GM23248 (cell line): ENCODE data around the gene AGRN. TPM values are rescaled to one million over a fixed set of nuclear protein-coding genes. Genes with fewer than 3 reads are reported as not detected.

Experiments
- DNase-seq: peaks from one replicate; pipeline ENCODE4 v3.0.0-alpha.2; 2015
- H2AFZ ChIP-seq: fragments of 200-600 bp; sonication (generic); 2 replicates; pipeline ENCODE4 v1.6.1; 2016; ENCODE audit warnings: antibody characterized with exemption
- H3F3A ChIP-seq: fragments of 200-600 bp; sonication (generic); 2 replicates; pipeline ENCODE4 v1.6.1; 2016; ENCODE audit warnings: mild to moderate bottlenecking, antibody characterized with exemption, mixed run types; ENCODE audit not compliant: insufficient read depth
- H3K27ac ChIP-seq: fragments of 200-600 bp; sonication (generic); 2 replicates; pipeline ENCODE4 v1.5.1; 2016; ENCODE audit warnings: mild to moderate bottlenecking
- H3K27me3 ChIP-seq: fragments of 200-600 bp; sonication (generic); replicated peaks from 2 replicates; pipeline ENCODE4 v1.6.1; 2016; ENCODE audit warnings: mild to moderate bottlenecking; ENCODE audit not compliant: insufficient read depth
- H3K36me3 ChIP-seq: fragments of 200-600 bp; sonication (generic); 2 replicates; pipeline ENCODE4 v1.6.1; 2016; ENCODE audit warnings: low read depth, mild to moderate bottlenecking
- H3K4me1 ChIP-seq: fragments of 200-600 bp; sonication (generic); 2 replicates; pipeline ENCODE4 v1.6.1; 2016; ENCODE audit warnings: mild to moderate bottlenecking; ENCODE audit not compliant: insufficient read depth
- H3K4me2 ChIP-seq: fragments of 200-600 bp; sonication (generic); one replicate; pipeline ENCODE4 v1.6.1; 2016; ENCODE audit warnings: mild to moderate bottlenecking; ENCODE audit not compliant: unreplicated experiment
- H3K4me3 ChIP-seq: fragments of 200-600 bp; sonication (generic); 2 replicates; pipeline ENCODE4 v1.5.1; 2016; ENCODE audit warnings: mild to moderate bottlenecking
- H3K79me2 ChIP-seq: fragments of 200-600 bp; sonication (generic); 2 replicates; pipeline ENCODE4 v1.6.1; 2016; ENCODE audit warnings: mild to moderate bottlenecking; ENCODE audit not compliant: insufficient read depth
- H3K9ac ChIP-seq: fragments of 200-600 bp; sonication (generic); 2 replicates; pipeline ENCODE4 v1.6.1; 2016; ENCODE audit warnings: mild to moderate bottlenecking
- H3K9me2 ChIP-seq: fragments of 200-600 bp; sonication (generic); 2 replicates; pipeline ENCODE4 v1.6.1; 2016; ENCODE audit warnings: mixed run types, mild to moderate bottlenecking, moderate library complexity; ENCODE audit not compliant: insufficient read depth
- H3K9me3 ChIP-seq: fragments of 200-600 bp; sonication (generic); one replicate; pipeline ENCODE4 v1.6.1; 2017; ENCODE audit warnings: low read depth
- H4K20me1 ChIP-seq: fragments of 200-600 bp; sonication (generic); 2 replicates; pipeline ENCODE4 v1.6.0; 2016; ENCODE audit not compliant: insufficient read depth
- EZH2 ChIP-seq: fragments of 200-600 bp; sonication (generic); IDR thresholded peaks from 2 replicates; pipeline ENCODE4 v1.6.1; 2018; ENCODE audit warnings: antibody characterized with exemption, mild to moderate bottlenecking; ENCODE audit not compliant: insufficient read depth, poor library complexity, severe bottlenecking
- EZH2phosphoT487 ChIP-seq: fragments of 200-600 bp; sonication (generic); IDR thresholded peaks from 2 replicates; pipeline ENCODE4 v1.6.1; 2018; ENCODE audit warnings: antibody characterized with exemption, moderate library complexity, mild to moderate bottlenecking, low read depth; ENCODE audit not compliant: insufficient read depth
- WGBS, 2 experiments: methylation state at CpG; one replicate each; pipeline ENCODE4 v1.1.6; 2015 to 2017; ENCODE audit warnings: low lambda C conversion rate in 2 of 2, low coverage in 1 of 2; ENCODE audit errors: missing lambda C conversion rate in 2 of 2; 5-methylcytosine and 5-hydroxymethylcytosine counted together
- in situ Hi-C: fragments of 300-500 bp; cut with MboI; formaldehyde crosslinking; loops from 2 replicates; pipeline ENCODE4 v1.15.0; 2020
- polyA plus RNA-seq: library from polyadenylated mRNA; unstranded; fragments of >200 nt; fragmentation: Nextera tagmentation; extraction: Ambion mirVana; gene quantifications from 2 replicates; pipeline ENCODE4 v1.2.1, GENCODE V29; 2016
- total RNA-seq: library from RNA; depleted of rRNA; stranded (reverse); fragments of >200 nt; shearing (Covaris generic); gene quantifications from 2 replicates; pipeline ENCODE4 v1.2.3, GENCODE V29; 2014

Gene AGRN
- total and polyA plus RNA-seq, 2 experiments from 2014 or later, result 1.4 to 43.2 TPM

- no peaks in the 10 kb centered on the region for H3K79me2 ChIP-seq
- H3K36me3 ChIP-seq, result no peaks in the 10 kb centered on the region
- H3K4me3 ChIP-seq, result no peak overlapping the region
- TF ChIP-seq EZH2phosphoT487 (no peak), EZH2 (no peak)
- no peak overlapping the region for H3K9ac ChIP-seq
- H3K4me2 ChIP-seq, result no peak overlapping the region
- H4K20me1 ChIP-seq, result no peaks in the 10 kb centered on the region
- H2AFZ ChIP-seq, result no peak overlapping the region
- H3K27ac ChIP-seq, result no peak overlapping the region
- H3F3A ChIP-seq, result no peaks in the 10 kb centered on the region
- H3K27me3 ChIP-seq, result no peaks in the 10 kb centered on the region
- no peaks in the 10 kb centered on the region for H3K4me1 ChIP-seq
- in situ Hi-C loops, result no loop called here
- H3K9me3 ChIP-seq, result no peaks in the 10 kb centered on the region
- no peak for DNase-seq
- WGBS, 2 experiments, result 96% methylated on average over 22 to 23 of the region's 23 CpGs
- no peaks in the 10 kb centered on the region for H3K9me2 ChIP-seq
These were observed 25.2 kb downstream of the AGRN start for GRCh38 chr1:1045129-1045528.

- in situ Hi-C loops, result no loop called here
- H3K79me2 ChIP-seq, result no peaks in the 10 kb centered on the region
- no peaks in the 10 kb centered on the region for H3K9me2 ChIP-seq
These were observed 26.3 kb downstream of the AGRN start for GRCh38 chr1:1046243-1046642.

DNA sequence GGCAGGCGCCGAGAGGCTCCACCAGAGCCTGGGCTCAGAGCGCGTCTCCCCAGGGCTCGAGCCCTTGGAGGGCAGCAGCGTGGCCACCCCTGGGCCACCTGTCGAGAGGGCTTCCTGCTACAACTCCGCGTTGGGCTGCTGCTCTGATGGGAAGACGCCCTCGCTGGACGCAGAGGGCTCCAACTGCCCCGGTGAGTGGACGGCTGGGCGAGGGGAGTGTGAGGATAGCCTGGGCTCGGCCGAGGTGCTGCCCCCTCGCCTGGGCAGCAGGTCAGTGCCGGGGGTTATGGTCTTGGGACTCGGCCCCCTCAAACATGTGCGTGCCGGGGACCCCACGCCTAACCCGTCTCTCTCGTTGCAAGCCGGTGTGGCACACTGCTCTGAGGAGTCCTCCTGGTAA, 26.8 kb downstream of the AGRN start:
- Histone ChIP-seq H3K9me3 (no peaks in the 10 kb centered on the region), H3F3A (no peaks in the 10 kb centered on the region), H3K27me3 (no peaks in the 10 kb centered on the region), H2AFZ (no peak overlapping the region), H3K36me3 (no peaks in the 10 kb centered on the region), H3K9ac (no peak overlapping the region), H3K27ac (no peak overlapping the region), H3K4me2 (no peak overlapping the region), H3K4me1 (no peaks in the 10 kb centered on the region), H3K4me3 (no peak overlapping the region), H4K20me1 (no peaks in the 10 kb centered on the region), H3K9me2 (no peaks in the 10 kb centered on the region), H3K79me2 (no peaks in the 10 kb centered on the region)
- no peak for DNase-seq
- TF ChIP-seq EZH2phosphoT487, result no peak
- no peak for TF ChIP-seq EZH2
- in situ Hi-C loops, result no loop called here
- WGBS, 2 experiments, result 94 to 98% methylated on average over 19 to 26 of the region's 26 CpGs

More at GRCh38 chr1:1046243-1046642, 26.3 kb downstream of the AGRN start:
- Histone ChIP-seq H3K9ac (no peak overlapping the region), H2AFZ (no peak overlapping the region), H3K27ac (no peak overlapping the region), H4K20me1 (no peaks in the 10 kb centered on the region), H3K36me3 (no peaks in the 10 kb centered on the region), H3K4me1 (no peaks in the 10 kb centered on the region), H3K27me3 (no peaks in the 10 kb centered on the region), H3K4me2 (no peak overlapping the region), H3F3A (no peaks in the 10 kb centered on the region), H3K4me3 (no peak overlapping the region), H3K9me3 (no peaks in the 10 kb centered on the region)
- DNase-seq, result no peak
- TF ChIP-seq EZH2 (no peak), EZH2phosphoT487 (no peak)
- 95 to 96% methylated on average over 5 to 19 of the region's 20 CpGs for WGBS, 2 experiments

DNA sequence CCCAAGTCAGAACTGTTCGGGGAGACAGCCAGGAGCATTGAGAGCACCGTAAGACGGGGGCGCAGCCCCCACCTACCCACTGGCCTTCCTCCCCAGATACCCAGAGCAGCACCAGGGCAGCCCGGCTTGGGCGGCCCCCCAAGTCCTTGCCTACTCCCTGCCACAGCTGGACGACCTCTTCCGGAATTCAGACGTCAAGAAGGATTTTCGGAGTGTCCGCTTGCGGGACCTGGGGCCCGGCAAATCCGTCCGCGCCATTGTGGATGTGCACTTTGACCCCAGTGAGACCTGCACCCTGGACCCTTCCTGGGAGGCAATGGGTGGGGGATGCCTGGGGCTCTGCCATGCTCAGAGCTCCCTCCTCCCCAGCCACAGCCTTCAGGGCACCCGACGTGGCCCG, 27.5 kb downstream of the AGRN start:
- in situ Hi-C loops, result no loop called here
- Histone ChIP-seq H3K4me3 (no peak overlapping the region), H3K27ac (no peak overlapping the region), H3K36me3 (no peaks in the 10 kb centered on the region), H3K9ac (no peak overlapping the region), H3K4me1 (no peaks in the 10 kb centered on the region), H3K4me2 (no peak overlapping the region), H3K79me2 (no peaks in the 10 kb centered on the region), H3K27me3 (no peaks in the 10 kb centered on the region), H4K20me1 (no peaks in the 10 kb centered on the region), H2AFZ (no peak overlapping the region), H3K9me2 (no peaks in the 10 kb centered on the region), H3K9me3 (no peaks in the 10 kb centered on the region), H3F3A (no peaks in the 10 kb centered on the region)
- WGBS, 2 experiments, result 97% methylated on average over 19 of the region's 19 CpGs
- TF ChIP-seq EZH2phosphoT487 (no peak), EZH2 (no peak)
- DNase-seq, result no peak

- Histone ChIP-seq H3K27me3 (no peaks in the 10 kb centered on the region), H3K9me3 (no peaks in the 10 kb centered on the region), H3K4me1 (no peaks in the 10 kb centered on the region), H3F3A (no peaks in the 10 kb centered on the region), H3K9ac (no peak overlapping the region), H2AFZ (no peak overlapping the region), H3K36me3 (no peaks in the 10 kb centered on the region), H3K79me2 (no peaks in the 10 kb centered on the region), H3K4me2 (no peak overlapping the region), H4K20me1 (no peaks in the 10 kb centered on the region), H3K9me2 (no peaks in the 10 kb centered on the region), H3K4me3 (no peak overlapping the region), H3K27ac (no peak overlapping the region)
- 93 to 94% methylated on average over 10 to 25 of the region's 25 CpGs for WGBS, 2 experiments
- in situ Hi-C loops, result no loop called here
- TF ChIP-seq EZH2, result no peak
- no peak for TF ChIP-seq EZH2phosphoT487
- no peak for DNase-seq
These were observed 28.0 kb downstream of the AGRN start for GRCh38 chr1:1047963-1048362.
